ENCODE results near the gene RBFOX2. TPM values are rescaled to one million over a fixed set of nuclear protein-coding genes. Genes with fewer than 3 reads are reported as not detected.

The RBFOX2 gene
- polyA plus RNA-seq, 1 of the 3 experiments (the other 2 are of a cell fraction) = 115 TPM

- ChIA-PET POLR2A (interaction anchor here (0.9 kb wide), 1 partner anchor 9 kb away, joined by 3 read pairs; no protein-coding TSS in a partner anchor), CTCF (interaction anchor here (1.5 to 4.6 kb wide), 2 partner anchors 9 to 67 kb away, joined by 5 to 54 read pairs; no protein-coding TSS in a partner anchor)
- Histone ChIP-seq H3K27me3 (ENCODE audit: insufficient read depth) (no peaks in the 10 kb centered on the region), H3K27ac (ENCODE audit: low read depth in 2 of 2, low read length in 1 of 2) (peak overlapping the region in 1 of 2 experiments; percentile 52; a peak in 2 of 4 replicates), H3K4me1 (ENCODE audit: control insufficient read depth in 1 of 2, insufficient read depth in 2 of 2, low read depth in 1 of 2, low read length in 1 of 2) (peaks cover 5 to 10% of the 10 kb centered on the region in 2 experiments; a peak in 2 of 4 replicates), H2AFZ (ENCODE audit: low read depth) (no peak overlapping the region), H3K4me2 (0 out of 2 replicates have a peak overlapping the region, but pooled peaks have one; percentile 8), H3F3A (replicated peaks; ENCODE audit: insufficient read depth) (peaks cover 7% of the 10 kb centered on the region), H3K9me2 (no peaks in the 10 kb centered on the region), H3K36me3 (replicated peaks in 1 of 2; ENCODE audit: control insufficient read depth in 1 of 2, insufficient read depth in 2 of 2, low read length in 1 of 2) (no peaks in the 10 kb centered on the region), H3K9me3 (no peaks in the 10 kb centered on the region), H4K20me1 (ENCODE audit: insufficient read depth) (no peaks in the 10 kb centered on the region), H3K79me2 (ENCODE audit: insufficient read depth) (no peaks in the 10 kb centered on the region), H3K4me3 (ENCODE audit: low read depth in 2 of 2, low read length in 1 of 2) (no peak overlapping the region), H3K9ac (no peak overlapping the region)
- 64% methylated on average over 1 of the region's 1 CpG for WGBS (ENCODE audit: low lambda C conversion rate)
- DNase-seq = no peak
- TF ChIP-seq TCF12 (IDR thresholded peaks at IDR 0.05) (peak; percentile 41; the same call in 1 of the 2 replicates), RAD21 (IDR thresholded peaks at IDR 0.05; ENCODE audit: low read length) (no peak), JUND (IDR thresholded peaks at IDR 0.05) (peak; percentile 57), ELF1 (IDR thresholded peaks at IDR 0.05) (no peak), USF2 (IDR thresholded peaks at IDR 0.05; ENCODE audit: borderline replicate concordance, low read depth, low read length) (no peak), FOSL2 (IDR thresholded peaks at IDR 0.05; ENCODE audit: borderline replicate concordance, low read depth) (peak; percentile 49; the same call in 1 of the 2 replicates), CTCF (IDR thresholded peaks at IDR 0.05) (no peak), RXRA (IDR thresholded peaks at IDR 0.05; ENCODE audit: borderline replicate concordance, low read depth) (peak; percentile 49; the same call in 1 of the 2 replicates)
Observed at GRCh38 chr22:36056980-36057379, 28.4 kb upstream of the RBFOX2 start.

GRCh38 chr22:36055376-36056295, 27.0 kb upstream of the RBFOX2 start:
- no peaks in the 10 kb centered on the region for H3K36me3 ChIP-seq (replicated peaks in 1 of 2; ENCODE audit: control insufficient read depth in 1 of 2, insufficient read depth in 2 of 2, low read length in 1 of 2)
- peak overlapping the region; percentile 31; the same call in 1 of the 2 replicates for H3K9ac ChIP-seq
- H3K9me3 ChIP-seq = no peaks in the 10 kb centered on the region
- peaks cover 7% of the 10 kb centered on the region for H3F3A ChIP-seq (replicated peaks; ENCODE audit: insufficient read depth)
- no peak for DNase-seq
- H3K4me1 ChIP-seq (ENCODE audit: control insufficient read depth in 1 of 2, insufficient read depth in 2 of 2, low read depth in 1 of 2, low read length in 1 of 2) = peaks cover 5 to 10% of the 10 kb centered on the region in 2 experiments; a peak in 2 of 4 replicates
- peak overlapping the region; percentile 66; the same call in 1 of the 2 replicates for H2AFZ ChIP-seq (ENCODE audit: low read depth)
- H4K20me1 ChIP-seq (ENCODE audit: insufficient read depth) = no peaks in the 10 kb centered on the region
- no peak overlapping the region for H3K4me3 ChIP-seq (ENCODE audit: low read depth in 2 of 2, low read length in 1 of 2)
- peak overlapping the region; percentile 44 to 60; a peak in 2 of 4 replicates for H3K27ac ChIP-seq (ENCODE audit: low read depth in 2 of 2, low read length in 1 of 2)
- 60% methylated on average over 19 of the region's 19 CpGs for WGBS (ENCODE audit: low lambda C conversion rate)
- no peaks in the 10 kb centered on the region for H3K79me2 ChIP-seq (ENCODE audit: insufficient read depth)
- no peaks in the 10 kb centered on the region for H3K27me3 ChIP-seq (ENCODE audit: insufficient read depth)
- POLR2A ChIA-PET = interaction anchor here (1.4 kb wide), 1 partner anchor 10 kb away, joined by 4 read pairs; no protein-coding TSS in a partner anchor
- CTCF ChIA-PET = interaction anchor here (1.1 to 4.6 kb wide), 2 partner anchors 10 to 124 kb away, joined by 3 to 54 read pairs; no protein-coding TSS in a partner anchor
- no peaks in the 10 kb centered on the region for H3K9me2 ChIP-seq
- H3K4me2 ChIP-seq = peak overlapping the region; percentile 48; the same call in 1 of the 2 replicates
- TF ChIP-seq NFIC (IDR thresholded peaks at IDR 0.05; ENCODE audit: borderline replicate concordance) = no peak
- no peak for TF ChIP-seq CHD2 (IDR thresholded peaks at IDR 0.05; ENCODE audit: low read length, partially characterized antibody)
- no peak for TF ChIP-seq USF2 (IDR thresholded peaks at IDR 0.05; ENCODE audit: borderline replicate concordance, low read depth, low read length)
- no peak for TF ChIP-seq FOXJ3 (CRISPR knock-in tag; IDR thresholded peaks at IDR 0.05)
- TF ChIP-seq ZBTB33 (IDR thresholded peaks at IDR 0.05; ENCODE audit: borderline replicate concordance, low read depth) = no peak
- TF ChIP-seq REST (IDR thresholded peaks at IDR 0.05; ENCODE audit: low read depth, low read length) = no peak
- TF ChIP-seq TCF12 (IDR thresholded peaks at IDR 0.05) = peak; percentile 68
